Body of pancreas (tissue), 4 donors: ENCODE data around the gene FNIP1. TPM values are rescaled to one million over a fixed set of nuclear protein-coding genes. Genes with fewer than 3 reads are reported as not detected.
A peak's percentile ranks its signal among the peaks of the same experiment; 100 is the strongest.

Source experiments
- ATAC-seq: fragments of 150-250 bp; one replicate; pipeline ENCODE4 v1.9.1; 2016
- DNase-seq, 4 donors: peaks; one replicate each; pipeline ENCODE4 v3.0.0-alpha.2; 2019
- H3K27ac ChIP-seq, 4 donors: fragments of 200-600 bp; sonication (generic); 1 replicate in 3 of 4; 2 replicates in 1 of 4; pipeline versions ENCODE4 v1.5.1 to v1.6.1; 2016 to 2019; ENCODE audit warnings: mild to moderate bottlenecking in 1 of 4, mixed read lengths in 1 of 4, moderate library complexity in 1 of 4
- H3K27me3 ChIP-seq, 2 donors: fragments of 200-600 bp; sonication (generic); one replicate each; pipeline ENCODE4 v1.6.0; 2016; ENCODE audit warnings: mild to moderate bottlenecking in 1 of 2
- H3K36me3 ChIP-seq, 2 donors: fragments of 200-600 bp; sonication (generic); replicated peaks in 1 of 2; 2 replicates each; pipeline ENCODE4 v1.5.1; 2016; ENCODE audit warnings: low read depth in 2 of 2; ENCODE audit not compliant: insufficient read depth in 1 of 2
- H3K4me1 ChIP-seq: fragments of 200-600 bp; sonication (generic); one replicate; pipeline ENCODE4 v1.6.0; 2016
- H3K4me3 ChIP-seq, 2 donors: fragments of 200-600 bp; sonication (generic); 1 replicate in 1 of 2; 2 replicates in 1 of 2; pipeline ENCODE4 v1.5.1; 2016 to 2019
- H3K9me3 ChIP-seq, 3 donors: fragments of 200-600 bp; sonication (generic); 1 replicate in 2 of 3; 2 replicates in 1 of 3; pipeline ENCODE4 v1.5.1; 2016
- POLR2A ChIP-seq, 3 donors: fragments of 450-650 bp; IDR thresholded peaks; one replicate each; pipeline ENCODE4 v1.6.1; 2016; ENCODE audit warnings: antibody characterized with exemption in 3 of 3, mild to moderate bottlenecking in 2 of 3
- WGBS, 2 donors: methylation state at CpG; one replicate each; pipeline ENCODE4 v1.1.5; 2017; 5-methylcytosine and 5-hydroxymethylcytosine counted together
- intact Hi-C: fragments of 100-400 bp; cut with DNase I; formaldehyde crosslinking; loops from one replicate; pipeline ENCODE4 v1.15.1; 2023
- total RNA-seq, 2 donors: library from RNA; depleted of rRNA; stranded (reverse); fragments of >200 nt; gene quantifications; one replicate each; pipeline ENCODE4 v1.1.0, GENCODE V29; 2016
- TF ChIP-seq, protein P1 (sequence below), 7 experiments: fragments of 450-650 bp in 4 of 7; fragments of 200-600 bp in 3 of 7; sonication (generic) in 3 of 7; IDR thresholded peaks; one replicate each; pipeline ENCODE4 v1.5.1; 2016 to 2019; ENCODE audit warnings: antibody characterized with exemption in 7 of 7

Gene FNIP1
- total RNA-seq, 2 donors from 2014 or later = 20.5 to 35.9 TPM

DNA sequence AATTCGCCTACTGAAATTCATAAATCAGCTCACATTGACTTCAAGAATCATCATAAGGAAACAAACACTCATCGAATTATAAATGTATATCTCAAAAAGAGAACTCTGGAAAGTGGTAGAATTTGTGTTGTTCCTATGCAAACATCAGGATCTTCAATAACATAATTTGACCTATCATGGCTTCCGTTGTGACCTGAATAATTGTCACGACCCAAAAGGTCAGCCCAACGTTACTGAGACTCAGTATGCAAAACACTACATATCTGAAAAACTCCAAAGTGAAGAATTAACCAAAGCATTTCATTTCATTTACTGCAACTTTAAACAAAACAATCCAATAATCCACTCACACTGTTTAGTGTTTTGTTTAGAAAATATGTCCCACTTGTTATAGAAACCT lies 163.0 kb downstream of the FNIP1 start:
- no peak for TF ChIP-seq POLR2A (IDR thresholded peaks at IDR 0.05)
- TF ChIP-seq, protein P1, sequence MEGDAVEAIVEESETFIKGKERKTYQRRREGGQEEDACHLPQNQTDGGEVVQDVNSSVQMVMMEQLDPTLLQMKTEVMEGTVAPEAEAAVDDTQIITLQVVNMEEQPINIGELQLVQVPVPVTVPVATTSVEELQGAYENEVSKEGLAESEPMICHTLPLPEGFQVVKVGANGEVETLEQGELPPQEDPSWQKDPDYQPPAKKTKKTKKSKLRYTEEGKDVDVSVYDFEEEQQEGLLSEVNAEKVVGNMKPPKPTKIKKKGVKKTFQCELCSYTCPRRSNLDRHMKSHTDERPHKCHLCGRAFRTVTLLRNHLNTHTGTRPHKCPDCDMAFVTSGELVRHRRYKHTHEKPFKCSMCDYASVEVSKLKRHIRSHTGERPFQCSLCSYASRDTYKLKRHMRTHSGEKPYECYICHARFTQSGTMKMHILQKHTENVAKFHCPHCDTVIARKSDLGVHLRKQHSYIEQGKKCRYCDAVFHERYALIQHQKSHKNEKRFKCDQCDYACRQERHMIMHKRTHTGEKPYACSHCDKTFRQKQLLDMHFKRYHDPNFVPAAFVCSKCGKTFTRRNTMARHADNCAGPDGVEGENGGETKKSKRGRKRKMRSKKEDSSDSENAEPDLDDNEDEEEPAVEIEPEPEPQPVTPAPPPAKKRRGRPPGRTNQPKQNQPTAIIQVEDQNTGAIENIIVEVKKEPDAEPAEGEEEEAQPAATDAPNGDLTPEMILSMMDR (IDR thresholded peaks at IDR 0.05) = no peak
- Histone ChIP-seq H3K9me3 (no peaks in the 10 kb centered on the region), H3K27ac (peak overlapping the region in 3 of 4 donors; percentile 88 to 94 (median 91)), H3K36me3 (no peaks in the 10 kb centered on the region), H3K27me3 (no peaks in the 10 kb centered on the region), H3K4me3 (no peak overlapping the region), H3K4me1 (peaks cover 44% of the 10 kb centered on the region)
- DNase-seq = no peak
- WGBS, 2 donors = 35 to 37% methylated on average over 5 of the region's 5 CpGs
- intact Hi-C loops = no loop called here
- no peak for ATAC-seq

DNA sequence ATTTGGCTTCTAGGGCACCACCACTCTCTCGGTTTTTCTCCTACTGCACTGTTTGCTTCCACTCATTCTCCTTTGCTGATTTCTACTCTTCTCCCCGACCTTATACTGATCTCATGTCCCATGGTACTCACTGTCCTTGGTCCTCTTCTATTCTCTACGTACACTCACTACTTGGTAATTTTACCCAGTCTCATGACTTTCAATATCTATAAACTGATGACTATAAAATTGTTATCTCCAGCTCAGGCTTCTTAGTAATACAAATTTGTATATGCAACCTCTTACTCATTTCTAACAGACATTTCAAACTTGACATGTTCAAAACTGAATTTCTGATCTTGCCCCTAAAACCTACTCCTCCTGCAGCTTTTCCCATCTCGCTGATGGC lies 165.9 kb downstream of the FNIP1 start:
- H3K4me1 ChIP-seq = peaks cover 35% of the 10 kb centered on the region
- intact Hi-C loops = no loop called here
- 58 to 62% methylated on average over 4 of the region's 4 CpGs for WGBS, 2 donors

DNA sequence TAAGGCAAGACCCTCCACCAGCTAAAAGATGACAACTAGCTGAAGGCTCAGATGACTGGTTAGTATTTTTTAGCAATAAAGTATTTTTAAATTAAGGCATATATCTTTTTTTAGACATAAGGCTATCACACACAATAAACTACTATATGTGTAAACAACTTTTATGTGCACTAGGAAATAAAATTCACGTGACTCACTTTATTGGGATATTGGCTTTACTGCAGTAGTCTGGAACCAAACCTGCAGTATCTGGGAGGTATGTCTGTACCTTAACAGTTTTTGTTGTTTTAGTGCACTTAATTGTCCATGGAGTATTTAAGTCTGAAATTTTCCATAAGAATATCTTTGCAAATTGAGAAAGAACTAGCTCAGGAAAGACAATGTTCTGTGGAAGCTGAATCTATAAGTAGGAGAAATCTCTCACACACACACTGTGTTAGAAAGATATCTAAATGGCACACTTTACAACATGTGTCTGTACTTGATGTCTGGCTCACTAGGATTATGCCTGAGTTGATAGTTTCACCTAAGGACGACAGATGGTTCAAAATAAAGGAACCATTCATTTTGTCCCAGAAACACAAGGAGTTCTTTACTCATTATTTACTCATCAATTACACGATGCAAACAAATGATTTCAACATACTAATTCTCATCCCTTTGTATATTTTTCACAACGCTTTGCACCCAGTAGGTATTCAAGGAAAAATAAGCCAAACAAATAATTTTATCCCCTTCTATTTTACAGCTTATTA lies 166.4 kb downstream of the FNIP1 start:
- Histone ChIP-seq H3K27me3 (no peaks in the 10 kb centered on the region), H3K9me3 (no peaks in the 10 kb centered on the region), H3K36me3 (no peaks in the 10 kb centered on the region), H3K4me3 (no peak overlapping the region), H3K27ac (no peak overlapping the region), H3K4me1 (peaks cover 35% of the 10 kb centered on the region)
- TF ChIP-seq, protein P1 (IDR thresholded peaks at IDR 0.05) = no peak
- no peak for TF ChIP-seq POLR2A (IDR thresholded peaks at IDR 0.05)
- ATAC-seq = no peak
- DNase-seq = no peak
- intact Hi-C loops = no loop called here
- 35 to 37% methylated on average over 4 of the region's 4 CpGs for WGBS, 2 donors

More for the DNA sequence above, 165.9 kb downstream of the FNIP1 start:
- Histone ChIP-seq H3K4me3 (no peak overlapping the region), H3K36me3 (no peaks in the 10 kb centered on the region), H3K9me3 (no peaks in the 10 kb centered on the region), H3K27me3 (no peaks in the 10 kb centered on the region), H3K27ac (no peak overlapping the region)
- no peak for ATAC-seq
- no peak for TF ChIP-seq POLR2A (IDR thresholded peaks at IDR 0.05)
- TF ChIP-seq, protein P1 (IDR thresholded peaks at IDR 0.05) = no peak
- no peak for DNase-seq

DNA sequence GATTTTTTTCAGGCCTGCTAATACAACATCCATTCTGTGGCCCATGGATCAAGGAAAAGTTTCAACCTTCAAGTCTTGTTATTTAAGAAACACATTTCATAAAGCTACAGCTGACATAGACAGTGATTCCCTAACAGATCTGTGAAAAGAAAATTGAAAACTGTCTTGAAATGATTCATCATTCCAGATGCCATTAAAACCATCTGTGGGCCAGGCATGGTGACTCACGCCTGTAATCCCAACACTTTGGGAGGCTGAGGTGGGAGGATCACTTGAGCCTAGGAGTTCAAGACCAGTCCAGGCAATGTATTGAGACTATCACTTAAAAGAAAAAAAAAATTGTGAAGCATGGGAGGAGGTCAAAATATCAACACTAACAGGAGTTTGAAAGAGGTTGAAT lies 167.8 kb downstream of the FNIP1 start:
- DNase-seq = no peak
- no peak for TF ChIP-seq POLR2A (IDR thresholded peaks at IDR 0.05)
- TF ChIP-seq, protein P1 (IDR thresholded peaks at IDR 0.05) = no peak
- H3K27ac ChIP-seq = no peak overlapping the region
- no peaks in the 10 kb centered on the region for H3K27me3 ChIP-seq
- WGBS, 2 donors = 89 to 91% methylated on average over 1 of the region's 1 CpG
- ATAC-seq = no peak
- no peak overlapping the region for H3K4me3 ChIP-seq
- intact Hi-C loops = no loop called here
- H3K9me3 ChIP-seq = no peaks in the 10 kb centered on the region
- peaks cover 33% of the 10 kb centered on the region for H3K4me1 ChIP-seq
- H3K36me3 ChIP-seq = no peaks in the 10 kb centered on the region
